Liver (tissue), 9 donors: ENCODE data around the gene RAB44. TPM values are rescaled to one million over a fixed set of nuclear protein-coding genes. Genes with fewer than 3 reads are reported as not detected.

Source experiments
- DNase-seq: peaks from one replicate; pipeline ENCODE4 v3.0.0-alpha.2; 2017; ENCODE audit warnings: low spot score
- H3K27ac ChIP-seq, 2 donors: one replicate each; pipeline ENCODE4 v1.7.0; 2013; ENCODE audit warnings: inconsistent platforms in 2 of 2, low read length in 2 of 2, control low read depth in 1 of 2, low read depth in 1 of 2, mild to moderate bottlenecking in 1 of 2
- H3K27me3 ChIP-seq, 4 donors: one replicate each; pipeline versions ENCODE4 v1.6.1 to v1.7.0; 2013; ENCODE audit warnings: low read length in 3 of 4, inconsistent platforms in 1 of 4, mild to moderate bottlenecking in 1 of 4, moderate library complexity in 1 of 4; ENCODE audit not compliant: control insufficient read depth in 4 of 4, insufficient read depth in 4 of 4
- H3K36me3 ChIP-seq, 4 donors: one replicate each; pipeline versions ENCODE4 v1.6.1 to v1.7.0; 2013; ENCODE audit warnings: low read length in 3 of 4, mild to moderate bottlenecking in 3 of 4, low read depth in 1 of 4, moderate library complexity in 1 of 4; ENCODE audit not compliant: control insufficient read depth in 4 of 4, insufficient read depth in 3 of 4
- H3K4me1 ChIP-seq, 4 donors: one replicate each; pipeline versions ENCODE4 v1.6.1 to v1.7.0; 2013; ENCODE audit warnings: low read length in 3 of 4, mild to moderate bottlenecking in 3 of 4, moderate library complexity in 1 of 4; ENCODE audit not compliant: control insufficient read depth in 4 of 4, insufficient read depth in 4 of 4
- H3K4me3 ChIP-seq, 3 donors: one replicate each; pipeline versions ENCODE4 v1.6.1 to v1.7.0; 2013; ENCODE audit warnings: low read length in 3 of 3, control low read depth in 1 of 3, low read depth in 1 of 3, mild to moderate bottlenecking in 1 of 3
- H3K9ac ChIP-seq, 2 donors: one replicate each; pipeline ENCODE4 v1.7.0; 2013; ENCODE audit warnings: low read length in 2 of 2, mild to moderate bottlenecking in 2 of 2, moderate library complexity in 2 of 2, control low read depth in 1 of 2, low read depth in 1 of 2
- H3K9me3 ChIP-seq, 4 donors: one replicate each; pipeline versions ENCODE4 v1.6.1 to v1.7.0; 2013; ENCODE audit warnings: low read length in 3 of 4; ENCODE audit not compliant: control insufficient read depth in 4 of 4
- ATF3 ChIP-seq: IDR thresholded peaks from 2 replicates; pipeline ENCODE4 v1.6.1; 2016; ENCODE audit warnings: antibody characterized with exemption
- EGR1 ChIP-seq, 2 donors: IDR thresholded peaks; 2 replicates each; pipeline ENCODE4 v1.6.1; 2016 to 2018; ENCODE audit warnings: antibody characterized with exemption in 2 of 2, low read depth in 2 of 2
- FOXA1 ChIP-seq: IDR thresholded peaks from 2 replicates; pipeline ENCODE4 v1.6.1; 2016; ENCODE audit warnings: antibody characterized with exemption
- GABPA ChIP-seq, 2 donors: IDR thresholded peaks in 1 of 2; conservative IDR thresholded peaks in 1 of 2; 2 replicates each; pipeline ENCODE4 v1.6.1; 2016; ENCODE audit warnings: antibody characterized with exemption in 2 of 2, mild to moderate bottlenecking in 1 of 2, moderate library complexity in 1 of 2
- HNF4A ChIP-seq, 2 donors: conservative IDR thresholded peaks; 2 replicates each; pipeline ENCODE4 v1.6.1; 2016; ENCODE audit warnings: antibody characterized with exemption in 2 of 2, mild to moderate bottlenecking in 2 of 2
- JUND ChIP-seq, 2 donors: IDR thresholded peaks; 2 replicates each; pipeline ENCODE4 v1.6.1; 2016; ENCODE audit warnings: antibody characterized with exemption in 2 of 2
- NR2F2 ChIP-seq: IDR thresholded peaks from 2 replicates; pipeline ENCODE4 v1.6.1; 2016; ENCODE audit warnings: antibody characterized with exemption
- RAD21 ChIP-seq, 2 donors: IDR thresholded peaks; 2 replicates each; pipeline ENCODE4 v1.6.1; 2016; ENCODE audit warnings: antibody characterized with exemption in 2 of 2, mild to moderate bottlenecking in 2 of 2
- REST ChIP-seq: IDR thresholded peaks from 2 replicates; pipeline ENCODE4 v1.6.1; 2016; ENCODE audit warnings: antibody characterized with exemption, mild to moderate bottlenecking
- RXRA ChIP-seq, 2 donors: IDR thresholded peaks; 2 replicates each; pipeline ENCODE4 v1.6.1; 2017 to 2018; ENCODE audit warnings: antibody characterized with exemption in 2 of 2, mild to moderate bottlenecking in 1 of 2
- TAF1 ChIP-seq: conservative IDR thresholded peaks from 2 replicates; pipeline ENCODE4 v1.6.1; 2016; ENCODE audit warnings: antibody characterized with exemption, mild to moderate bottlenecking
- YY1 ChIP-seq: IDR thresholded peaks from 2 replicates; pipeline ENCODE4 v1.6.1; 2016; ENCODE audit warnings: antibody characterized with exemption, mild to moderate bottlenecking
- WGBS: extraction: QIAGEN DNeasy Blood & Tissue Kit; methylation state at CpG from one replicate; pipeline ENCODE4 v1.1.7; 2013; 5-methylcytosine and 5-hydroxymethylcytosine counted together
- polyA plus RNA-seq, 2 donors: library from polyadenylated mRNA; stranded (reverse) in 1 of 2; unstranded in 1 of 2; fragments of 200-250 nt in 1 of 2; fragments of >200 nt in 1 of 2; fragmentation: Nextera tagmentation in 1 of 2; extraction: Ambion mirVana in 1 of 2; gene quantifications; one replicate each; pipeline versions ENCODE4 v1.2.1 to v1.2.3, GENCODE V29; 2013 to 2015
- total RNA-seq, 2 donors: library from RNA; depleted of rRNA; stranded (reverse); fragments of >200 nt; gene quantifications; one replicate each; pipeline ENCODE4 v1.2.3, GENCODE V29; 2014
- TF ChIP-seq, protein P1 (sequence below): fragments of 150-350 bp; IDR thresholded peaks from 2 replicates; pipeline ENCODE4 v1.5.1; 2017; ENCODE audit warnings: improper control_type of control experiment, low read depth, low read length; ENCODE audit not compliant: missing input control
- TF ChIP-seq, protein P2 (sequence below): IDR thresholded peaks from 2 replicates; pipeline ENCODE4 v1.6.1; 2016; ENCODE audit warnings: antibody characterized with exemption
- donor health status: healthy.
- donor health status: healthy.
- donor health status: healthy.
- donor health status: healthy.
- donor health status: healthy.

RAB44 gene
- total and polyA plus RNA-seq, 4 donors, result 0.02 to 1.3 (median 0.08) TPM; not detected in 1

- H3K4me1 ChIP-seq, result peaks cover 0 to 11% (median 6%) of the 10 kb centered on the region in 4 donors
- H3K4me3 ChIP-seq, result no peak overlapping the region
- H3K27me3 ChIP-seq, result peaks cover 0 to 5% (median 0%) of the 10 kb centered on the region in 4 donors
- peaks cover 14 to 31% (median 22%) of the 10 kb centered on the region in 4 donors for H3K36me3 ChIP-seq
- no peaks in the 10 kb centered on the region for H3K9me3 ChIP-seq
- no peak for DNase-seq
- no peak overlapping the region for H3K9ac ChIP-seq
- 88% methylated on average over 5 of the region's 5 CpGs for WGBS
- TF ChIP-seq, protein P1, sequence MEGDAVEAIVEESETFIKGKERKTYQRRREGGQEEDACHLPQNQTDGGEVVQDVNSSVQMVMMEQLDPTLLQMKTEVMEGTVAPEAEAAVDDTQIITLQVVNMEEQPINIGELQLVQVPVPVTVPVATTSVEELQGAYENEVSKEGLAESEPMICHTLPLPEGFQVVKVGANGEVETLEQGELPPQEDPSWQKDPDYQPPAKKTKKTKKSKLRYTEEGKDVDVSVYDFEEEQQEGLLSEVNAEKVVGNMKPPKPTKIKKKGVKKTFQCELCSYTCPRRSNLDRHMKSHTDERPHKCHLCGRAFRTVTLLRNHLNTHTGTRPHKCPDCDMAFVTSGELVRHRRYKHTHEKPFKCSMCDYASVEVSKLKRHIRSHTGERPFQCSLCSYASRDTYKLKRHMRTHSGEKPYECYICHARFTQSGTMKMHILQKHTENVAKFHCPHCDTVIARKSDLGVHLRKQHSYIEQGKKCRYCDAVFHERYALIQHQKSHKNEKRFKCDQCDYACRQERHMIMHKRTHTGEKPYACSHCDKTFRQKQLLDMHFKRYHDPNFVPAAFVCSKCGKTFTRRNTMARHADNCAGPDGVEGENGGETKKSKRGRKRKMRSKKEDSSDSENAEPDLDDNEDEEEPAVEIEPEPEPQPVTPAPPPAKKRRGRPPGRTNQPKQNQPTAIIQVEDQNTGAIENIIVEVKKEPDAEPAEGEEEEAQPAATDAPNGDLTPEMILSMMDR, result no peak
- TF ChIP-seq TAF1, result no peak
- no peak for TF ChIP-seq ATF3
- TF ChIP-seq EGR1 (IDR thresholded peaks at IDR 0.05; ENCODE audit: low read depth in 2 of 2), result no peak
- no peak for TF ChIP-seq NR2F2
- H3K27ac ChIP-seq, result no peak overlapping the region
Observed at GRCh38 chr6:36688739-36689075, 8.9 kb upstream of the RAB44 start.

DNA sequence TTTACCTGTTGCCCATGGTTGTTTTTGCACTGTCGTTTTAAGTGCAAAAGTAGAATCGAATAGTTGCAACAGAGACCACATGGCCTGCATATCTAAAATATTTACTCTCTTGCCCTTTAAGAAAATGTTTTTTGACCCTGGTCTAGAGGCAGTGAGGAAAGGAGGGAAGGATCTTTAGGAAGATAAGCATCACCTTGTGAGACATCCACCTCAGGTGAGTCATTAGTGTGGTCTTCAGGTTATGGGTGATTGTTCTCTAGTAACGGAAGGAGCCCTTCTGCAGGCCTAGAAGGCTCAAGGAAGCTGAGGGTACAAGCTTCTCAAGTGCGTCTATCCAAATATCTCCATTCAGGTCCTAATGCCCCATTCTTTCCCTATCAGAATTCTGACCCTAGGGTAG lies 6.6 kb upstream of the RAB44 start:
- peaks cover 0 to 2% (median 0%) of the 10 kb centered on the region in 4 donors for H3K4me1 ChIP-seq
- no peak for DNase-seq
- peaks cover 2 to 11% (median 7%) of the 10 kb centered on the region in 4 donors for H3K36me3 ChIP-seq
- TF ChIP-seq ATF3 (no peak), YY1 (no peak), RXRA (IDR thresholded peaks at IDR 0.05) (no peak), RAD21 (IDR thresholded peaks at IDR 0.05) (no peak), JUND (IDR thresholded peaks at IDR 0.05) (no peak), NR2F2 (no peak), TAF1 (no peak), FOXA1 (no peak), REST (no peak), HNF4A (conservative IDR thresholded peaks at IDR 0.05) (no peak), GABPA (IDR thresholded peaks at IDR 0.05 in 1 of 2, conservative IDR thresholded peaks at IDR 0.05 in 1 of 2) (no peak)
- TF ChIP-seq, protein P2, sequence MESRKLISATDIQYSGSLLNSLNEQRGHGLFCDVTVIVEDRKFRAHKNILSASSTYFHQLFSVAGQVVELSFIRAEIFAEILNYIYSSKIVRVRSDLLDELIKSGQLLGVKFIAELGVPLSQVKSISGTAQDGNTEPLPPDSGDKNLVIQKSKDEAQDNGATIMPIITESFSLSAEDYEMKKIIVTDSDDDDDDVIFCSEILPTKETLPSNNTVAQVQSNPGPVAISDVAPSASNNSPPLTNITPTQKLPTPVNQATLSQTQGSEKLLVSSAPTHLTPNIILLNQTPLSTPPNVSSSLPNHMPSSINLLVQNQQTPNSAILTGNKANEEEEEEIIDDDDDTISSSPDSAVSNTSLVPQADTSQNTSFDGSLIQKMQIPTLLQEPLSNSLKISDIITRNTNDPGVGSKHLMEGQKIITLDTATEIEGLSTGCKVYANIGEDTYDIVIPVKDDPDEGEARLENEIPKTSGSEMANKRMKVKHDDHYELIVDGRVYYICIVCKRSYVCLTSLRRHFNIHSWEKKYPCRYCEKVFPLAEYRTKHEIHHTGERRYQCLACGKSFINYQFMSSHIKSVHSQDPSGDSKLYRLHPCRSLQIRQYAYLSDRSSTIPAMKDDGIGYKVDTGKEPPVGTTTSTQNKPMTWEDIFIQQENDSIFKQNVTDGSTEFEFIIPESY, result no peak
- TF ChIP-seq, protein P1, result no peak
- H3K27ac ChIP-seq, result no peak overlapping the region
- H3K9me3 ChIP-seq, result no peaks in the 10 kb centered on the region
- peaks cover 0 to 5% (median 0%) of the 10 kb centered on the region in 4 donors for H3K27me3 ChIP-seq
- WGBS, result 93% methylated on average over 4 of the region's 4 CpGs
- no peak overlapping the region for H3K4me3 ChIP-seq
- no peak overlapping the region for H3K9ac ChIP-seq
